Stimulated activated CD4-positive, alpha-beta T cell treated with anti-CD3 and anti-CD28 coated beads, Interleukin-4, amount 100 ng/mL, for 48 hours (primary cell): ENCODE results near the gene C15orf62.

Experiments used
- DNase-seq, 2 donors: peaks; one replicate each; pipeline ENCODE4 v3.0.0-alpha.2; 2020; ENCODE audit warnings: low read depth in 2 of 2

Gene C15orf62, protein sequence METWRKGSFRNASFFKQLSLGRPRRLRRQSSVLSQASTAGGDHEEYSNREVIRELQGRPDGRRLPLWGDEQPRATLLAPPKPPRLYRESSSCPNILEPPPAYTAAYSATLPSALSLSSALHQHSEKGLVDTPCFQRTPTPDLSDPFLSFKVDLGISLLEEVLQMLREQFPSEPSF

DNA sequence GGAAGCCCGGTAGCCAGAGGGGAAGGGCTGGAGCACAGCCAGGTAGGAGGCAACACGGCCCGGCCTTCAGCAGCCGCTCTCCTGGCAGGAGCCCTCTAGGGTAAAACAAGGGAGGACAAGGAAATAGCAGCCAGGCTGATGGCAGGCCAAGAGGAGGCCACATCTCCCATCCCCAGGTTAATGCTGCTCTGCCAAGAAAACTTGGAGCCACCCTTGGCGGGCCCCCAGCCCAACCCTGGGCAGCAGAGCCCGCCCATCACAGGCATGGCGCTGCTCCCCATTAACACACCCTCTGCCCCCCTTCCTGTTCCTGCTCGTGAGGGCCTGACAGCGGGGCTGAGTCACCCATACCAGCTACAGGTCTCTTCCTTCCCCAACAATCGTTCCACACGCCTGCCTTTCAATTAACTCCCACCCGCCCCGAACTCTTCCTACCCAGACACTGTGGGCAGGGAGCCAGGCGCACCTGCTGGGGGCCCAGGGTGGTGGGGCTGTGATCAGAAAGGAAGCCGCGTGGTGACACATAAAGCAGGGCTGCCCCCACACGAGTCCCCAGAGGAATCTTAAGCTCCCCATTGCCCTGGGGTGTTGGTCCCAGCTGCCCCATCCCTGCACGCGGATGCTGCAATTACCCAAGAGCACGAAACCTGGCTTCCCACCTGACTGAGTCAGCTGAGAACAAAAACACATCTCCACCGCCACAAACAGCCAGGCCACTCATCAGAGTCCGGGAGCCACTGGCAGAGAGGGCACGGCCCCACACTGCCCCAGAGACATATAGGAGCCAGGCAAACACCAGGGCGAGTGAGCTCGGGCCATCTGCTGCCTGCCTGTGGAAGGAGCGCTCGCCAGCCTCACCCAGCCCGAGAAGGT, at the start of gene C15orf62:
TSS of gene C15orf62 (plus strand) at position 707 of the 873 bp plus-strand sequence. CDS start 516 bp downstream, outside the sequence.
- DNase-seq: peak in 1 of 2 donors; percentile 31

DNA sequence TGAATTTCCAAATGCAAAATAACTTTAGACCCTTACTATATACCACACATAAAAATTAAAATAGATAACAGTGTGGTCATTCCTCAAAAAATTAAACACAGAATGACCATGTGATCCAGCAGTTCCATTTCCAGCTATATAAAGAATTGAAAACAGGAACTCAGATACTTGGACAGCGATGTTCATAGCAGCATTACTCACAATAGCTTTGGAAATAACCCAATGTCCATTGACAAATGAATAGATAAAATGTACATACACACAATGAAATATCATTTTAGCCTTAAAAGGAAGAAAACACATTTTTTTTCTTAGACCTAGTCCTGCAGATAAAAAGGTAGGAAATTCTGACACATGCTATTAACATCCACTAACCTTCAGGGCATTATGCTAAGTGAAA, 48.1 kb upstream of the C15orf62 start:
- no peak for DNase-seq

DNA sequence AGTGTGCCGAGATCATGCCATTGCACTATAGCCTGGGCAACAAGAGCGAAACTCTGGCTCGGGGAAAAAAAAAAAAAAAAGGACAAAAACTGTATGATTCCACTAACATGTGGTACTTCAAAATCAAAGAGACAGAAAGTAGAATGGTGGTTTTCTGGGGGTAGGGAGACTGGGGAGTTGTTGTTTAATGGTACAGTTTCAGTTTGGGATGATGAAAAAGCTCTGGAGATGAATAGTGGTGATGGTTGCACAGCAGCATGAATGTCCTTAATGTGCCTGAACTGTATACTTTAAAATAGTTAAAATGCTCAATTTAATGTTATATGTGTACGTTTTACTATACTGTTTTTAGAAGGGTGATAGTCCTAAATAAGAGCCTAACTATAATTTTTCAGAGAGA, 47.4 kb upstream of the C15orf62 start:
- no peak for DNase-seq

DNA sequence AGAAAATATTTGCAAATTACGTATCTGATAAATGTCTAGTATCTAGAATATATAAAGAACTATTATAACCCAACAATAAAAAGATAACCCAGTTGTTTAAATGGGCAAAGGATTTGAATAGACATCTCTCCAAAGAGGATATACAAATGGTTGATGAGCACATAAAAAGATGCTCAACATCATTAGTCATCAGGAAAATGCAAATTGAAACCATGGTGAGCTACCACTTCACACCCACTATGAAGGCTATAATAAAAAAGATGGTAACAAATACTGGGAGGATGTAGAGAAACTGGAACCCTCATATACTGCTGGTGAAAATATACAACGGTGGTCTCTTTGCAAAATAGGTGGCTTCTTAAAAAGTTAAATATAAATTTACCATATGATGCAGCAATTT, 46.8 kb upstream of the C15orf62 start:
- no peak for DNase-seq

DNA sequence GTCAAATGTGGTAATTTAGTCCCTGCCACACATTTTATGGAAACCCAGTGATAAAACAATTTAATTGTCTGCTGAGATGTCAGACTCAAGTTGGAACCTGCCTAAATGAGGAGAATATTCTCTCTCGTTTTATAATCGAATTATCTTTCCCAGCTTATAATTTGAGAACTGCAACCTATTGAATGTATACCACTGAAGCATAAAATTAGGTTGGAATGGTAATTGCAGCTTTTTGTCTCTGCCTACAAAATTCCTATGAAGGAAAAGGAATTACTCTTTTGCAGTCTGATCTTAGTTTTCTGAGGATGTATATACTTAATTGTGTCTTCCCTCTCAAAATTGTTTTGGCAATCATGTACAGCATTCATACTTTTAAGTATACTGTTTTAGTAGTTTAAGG, 45.9 kb upstream of the C15orf62 start:
- no peak for DNase-seq

DNA sequence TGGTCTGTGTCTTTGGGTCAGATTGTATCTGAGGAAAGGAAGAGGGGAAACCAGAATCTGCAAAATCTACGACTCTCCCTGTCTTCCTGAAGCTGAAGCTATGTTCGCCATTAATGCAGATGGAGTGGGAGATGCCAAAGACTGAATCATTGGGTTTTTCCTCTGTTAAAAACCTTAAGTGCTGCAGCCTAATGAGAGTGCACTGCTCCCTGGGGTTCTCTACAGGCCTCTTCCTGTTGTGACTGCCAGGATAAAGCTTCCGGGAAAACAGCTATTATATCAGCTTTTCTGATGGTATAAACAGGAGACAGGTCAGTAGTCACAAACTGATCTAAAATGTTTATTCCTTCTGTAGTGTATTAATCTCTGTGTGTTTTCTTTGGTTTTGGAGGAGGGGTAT, 38.7 kb upstream of the C15orf62 start:
- no peak for DNase-seq

DNA sequence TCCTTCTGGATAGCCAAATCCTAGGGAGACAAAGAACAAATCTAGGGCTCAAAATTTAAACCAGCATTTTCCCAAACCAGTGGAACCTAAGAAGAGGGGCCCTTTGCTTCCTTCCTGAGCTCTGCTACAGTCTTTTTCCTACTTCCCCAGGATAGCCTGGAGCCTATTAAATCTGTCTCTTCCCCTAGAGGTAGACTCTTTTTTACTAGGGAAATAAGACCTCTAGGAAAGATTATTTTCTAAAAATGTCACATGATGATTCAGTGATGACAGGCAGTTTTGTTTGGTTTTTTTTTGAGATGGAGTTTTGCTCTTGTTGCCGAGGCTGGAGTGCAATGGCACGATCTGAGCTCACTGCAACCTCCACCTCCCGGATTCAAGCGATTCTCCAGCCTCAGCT, 33.2 kb upstream of the C15orf62 start:
- no peak for DNase-seq

DNA sequence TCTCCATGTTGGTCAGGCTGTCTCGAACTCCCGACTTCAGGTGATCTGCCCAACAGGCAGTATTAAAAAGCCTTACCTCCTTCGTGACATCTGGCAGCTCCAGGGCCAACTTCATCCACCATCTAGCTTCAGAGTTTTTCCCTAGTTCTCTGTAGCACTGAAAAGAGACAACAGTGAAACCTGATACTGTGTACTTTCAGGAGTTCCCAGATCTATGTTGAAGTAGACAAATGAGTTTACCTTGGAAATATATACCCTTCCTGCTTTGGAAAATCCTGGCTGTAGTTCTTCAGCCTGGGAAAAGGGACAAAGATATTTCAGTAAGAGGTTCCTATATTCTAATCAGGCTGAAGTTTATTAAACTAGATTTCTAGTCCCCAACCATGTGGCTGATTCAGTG, 32.7 kb upstream of the C15orf62 start:
- DNase-seq: no peak

DNA sequence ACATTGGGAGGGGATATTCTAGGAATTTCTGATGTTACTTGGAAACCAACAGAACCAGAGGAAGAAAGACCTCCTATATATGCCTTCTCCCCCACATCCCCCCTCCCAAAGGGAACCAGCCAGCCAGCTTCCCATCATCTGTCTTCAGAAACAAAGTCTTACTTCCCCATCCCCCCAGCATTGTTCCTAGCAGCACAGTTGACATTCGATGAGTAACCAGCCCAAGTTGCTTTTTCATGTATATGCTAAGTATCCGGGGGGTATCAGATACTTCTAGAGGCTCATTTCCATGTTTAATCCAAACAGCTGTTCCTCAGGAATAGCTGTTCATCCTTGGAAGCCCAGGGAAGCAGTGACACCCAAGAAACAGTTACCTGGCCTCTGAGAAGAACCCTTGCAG, 30.7 kb upstream of the C15orf62 start:
- no peak for DNase-seq

DNA sequence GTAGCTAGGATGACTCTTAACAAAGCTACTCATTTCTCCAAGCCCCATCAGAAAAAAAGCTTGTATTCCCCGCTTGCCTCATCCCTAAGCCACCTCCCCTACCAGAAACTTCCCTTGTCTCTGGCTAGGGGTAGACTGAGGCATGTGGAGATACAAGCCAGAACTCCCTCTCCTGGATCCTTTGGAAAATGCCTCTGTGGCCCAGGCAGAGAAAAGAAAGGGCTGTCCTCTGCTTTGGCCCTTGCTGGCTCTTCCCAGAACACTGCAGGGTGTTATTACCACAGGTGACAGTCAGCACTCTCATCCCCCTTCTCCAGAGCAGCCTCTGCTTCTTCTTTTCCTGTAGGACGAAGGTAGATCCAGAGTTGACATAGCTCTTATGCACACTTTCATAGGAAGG, 29.9 kb upstream of the C15orf62 start:
- no peak for DNase-seq

DNA sequence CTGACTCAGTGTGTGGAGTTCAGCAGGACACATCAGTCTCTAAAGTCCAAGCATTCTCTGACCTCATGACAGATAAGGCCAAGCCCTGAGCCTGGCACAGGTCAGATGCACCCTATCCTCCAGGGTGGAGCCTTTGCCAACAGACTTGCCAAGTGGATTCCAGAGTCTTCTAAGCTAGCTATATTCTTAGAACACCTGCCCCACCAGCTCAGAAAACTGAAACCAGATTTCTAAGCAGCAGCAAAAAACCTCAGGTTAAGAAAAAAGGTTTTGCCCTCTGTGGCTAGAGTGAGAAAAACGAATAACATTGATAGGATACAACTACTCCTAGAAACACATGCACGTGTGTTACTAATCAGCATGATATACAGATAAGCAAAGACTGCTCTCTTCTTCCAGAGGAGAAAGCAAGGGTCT, 26.3 kb upstream of the C15orf62 start:
- no peak for DNase-seq

DNA sequence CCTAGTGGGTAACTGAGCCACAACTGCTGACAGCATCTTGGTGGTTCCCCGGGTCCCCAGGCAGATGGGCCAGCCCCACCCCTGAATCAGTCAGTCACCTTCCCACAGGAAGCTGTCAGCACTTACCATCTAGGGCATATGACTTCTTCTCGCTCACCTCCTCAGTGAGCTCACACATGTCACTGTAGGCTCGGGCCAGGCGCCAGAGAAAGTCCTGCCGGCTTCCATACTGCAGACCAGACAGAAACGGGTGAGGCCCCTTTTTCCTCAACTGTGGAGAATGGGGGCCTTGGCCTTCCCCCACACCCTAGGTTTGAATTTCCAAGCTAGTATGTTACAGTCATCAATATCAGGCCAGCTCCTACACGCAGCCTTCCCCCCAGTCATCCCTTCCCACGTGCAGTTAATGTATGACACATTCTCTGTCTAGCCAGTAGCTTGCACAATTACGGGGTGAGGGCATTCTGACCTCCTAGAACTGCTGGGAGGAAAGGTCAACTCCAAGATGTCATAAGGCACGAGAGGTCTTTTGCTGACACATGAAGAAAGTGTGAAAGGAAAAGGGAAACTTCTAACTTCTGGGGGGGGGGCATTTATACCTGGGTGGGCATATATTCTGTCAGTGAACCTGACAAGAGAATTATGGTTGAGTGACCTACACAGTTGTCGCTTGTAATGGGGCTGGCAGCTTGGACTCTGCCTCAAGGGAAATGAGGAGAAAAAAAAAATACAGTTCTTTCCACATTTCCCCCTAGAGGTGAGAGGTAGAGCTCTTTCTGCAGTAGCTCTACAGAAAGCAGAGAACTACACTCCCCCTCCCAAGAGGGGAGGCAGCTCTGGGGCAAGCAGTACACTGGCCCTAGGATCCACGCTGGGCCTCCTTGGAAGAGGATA, 25.6 kb upstream of the C15orf62 start:
- DNase-seq: peak; percentile 39 to 50

DNA sequence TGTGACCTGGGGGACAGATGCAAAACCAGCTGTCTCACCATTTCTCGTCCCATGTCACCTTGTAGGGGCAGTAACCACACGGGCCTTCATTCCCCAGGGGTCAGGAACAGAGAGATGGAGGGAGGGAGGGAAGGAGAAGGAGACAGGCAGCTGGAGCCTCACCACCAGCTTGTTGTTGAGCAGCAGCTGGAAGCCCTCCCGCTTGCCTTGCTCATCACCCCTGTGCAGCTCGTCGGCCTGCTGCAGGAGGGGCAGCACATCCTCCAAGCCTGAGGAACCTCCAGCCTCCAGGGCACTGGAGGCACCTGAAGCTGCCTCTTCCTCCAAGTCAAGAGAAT, 25.0 kb upstream of the C15orf62 start:
- no peak for DNase-seq

DNA sequence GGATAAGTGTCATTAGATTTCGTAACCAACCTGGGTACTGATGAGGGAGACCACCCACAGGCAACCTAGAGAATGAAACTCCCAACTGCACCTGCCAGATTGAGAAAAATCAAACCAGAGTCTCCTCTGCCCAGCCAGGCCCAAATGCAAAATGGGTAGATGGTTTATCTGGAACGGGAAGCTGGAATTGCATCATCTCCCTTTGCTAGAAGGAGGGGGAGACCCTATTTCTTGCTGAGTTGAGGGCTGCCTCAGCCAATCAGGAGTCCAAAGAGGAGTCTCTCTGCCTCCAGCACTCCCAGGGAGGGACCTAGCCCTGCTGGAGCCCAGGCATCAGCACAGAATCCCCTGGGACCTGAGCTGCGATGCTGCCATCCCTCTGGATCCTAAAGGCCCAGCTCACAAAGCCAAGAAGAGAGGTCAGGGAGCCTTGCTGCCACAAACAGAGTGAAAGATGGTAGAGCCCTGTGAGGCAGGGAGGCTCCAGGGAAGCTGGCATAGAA, 22.8 kb upstream of the C15orf62 start:
- DNase-seq: no peak

DNA sequence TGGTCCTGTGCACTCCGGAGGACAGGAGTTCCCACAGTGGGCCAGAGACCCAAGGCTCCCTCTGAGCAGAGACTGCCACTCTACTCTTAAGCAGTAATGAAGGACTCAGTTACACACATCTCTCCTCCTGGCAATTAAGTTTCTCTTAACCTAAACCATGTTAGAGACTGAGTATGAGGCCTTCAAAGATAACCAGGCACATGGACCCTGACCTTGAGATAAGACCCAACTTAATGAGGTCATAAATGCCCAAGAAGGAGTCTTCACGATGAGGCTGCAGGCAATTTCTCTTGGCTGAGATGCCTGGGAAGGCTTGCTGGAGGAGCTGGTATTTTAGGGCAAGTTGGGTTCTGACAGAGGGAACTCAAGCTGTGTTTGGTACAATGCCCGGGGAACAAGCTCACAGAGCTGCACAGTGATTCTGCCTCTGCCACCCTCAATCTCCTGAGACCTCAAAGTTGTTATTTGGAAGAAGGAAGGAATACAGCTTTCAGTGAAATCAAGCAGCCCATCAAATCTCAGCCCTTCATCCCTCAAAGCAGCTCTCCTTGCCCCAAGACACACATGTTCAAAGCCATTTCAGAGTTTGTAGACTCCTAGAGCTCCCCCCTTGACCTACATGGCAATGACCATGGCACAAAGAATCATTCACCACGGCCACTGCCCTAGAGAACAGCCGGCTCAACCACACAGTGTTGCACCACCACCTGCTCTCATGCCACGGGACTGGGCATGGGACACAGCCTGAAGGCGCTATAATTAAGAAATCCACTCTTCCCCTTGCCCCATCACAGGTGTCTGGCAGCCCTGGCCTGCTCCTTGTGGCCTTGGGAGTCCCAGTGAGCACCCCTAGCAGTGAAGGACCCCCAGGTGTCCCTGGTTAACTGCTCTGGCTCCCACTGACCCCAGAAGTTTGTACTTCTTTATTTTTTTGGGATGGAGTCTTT, 21.8 kb upstream of the C15orf62 start:
- no peak for DNase-seq

DNA sequence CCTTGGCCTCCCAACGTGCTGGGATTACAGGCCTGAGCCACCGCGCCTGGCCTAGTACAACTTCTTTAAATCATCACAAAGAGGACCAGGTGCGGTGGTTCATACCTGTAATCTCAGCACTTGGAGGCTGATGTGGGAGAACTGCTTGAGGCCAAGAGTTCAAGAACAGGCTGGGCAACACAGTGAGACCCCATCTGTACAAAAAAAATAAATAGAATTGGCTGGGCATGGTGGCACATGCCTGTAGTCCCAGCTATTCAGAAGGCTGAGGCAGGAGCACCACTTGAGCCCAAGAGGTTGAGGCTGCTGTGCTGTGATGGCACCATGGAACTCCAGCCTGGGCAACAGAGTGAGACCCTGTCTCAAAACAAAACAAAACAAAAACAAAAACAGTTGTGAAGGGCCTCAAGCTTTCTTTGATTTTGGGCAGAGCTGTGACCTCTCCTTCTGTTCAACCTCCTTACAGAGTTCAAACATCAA, 20.6 kb upstream of the C15orf62 start:
- DNase-seq: no peak

DNA sequence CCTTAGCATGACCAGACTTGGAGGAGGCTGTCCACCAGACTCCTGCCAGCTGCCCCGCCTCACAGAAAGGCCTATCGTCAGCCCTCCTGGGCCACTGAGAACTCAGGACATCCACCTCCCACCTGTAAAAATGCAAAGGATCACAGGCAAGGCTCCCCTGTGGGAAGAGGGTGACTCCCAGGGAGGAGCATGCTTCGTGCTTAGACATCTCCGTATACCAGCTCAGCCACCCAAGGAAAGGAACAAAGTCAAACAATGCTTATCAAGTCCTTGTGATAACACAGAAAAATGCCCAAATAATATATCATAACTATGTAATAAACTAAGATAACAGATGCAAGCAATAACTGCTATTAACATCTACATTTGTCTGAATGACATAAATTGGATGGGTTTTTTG, 18.9 kb upstream of the C15orf62 start:
- DNase-seq: no peak

DNA sequence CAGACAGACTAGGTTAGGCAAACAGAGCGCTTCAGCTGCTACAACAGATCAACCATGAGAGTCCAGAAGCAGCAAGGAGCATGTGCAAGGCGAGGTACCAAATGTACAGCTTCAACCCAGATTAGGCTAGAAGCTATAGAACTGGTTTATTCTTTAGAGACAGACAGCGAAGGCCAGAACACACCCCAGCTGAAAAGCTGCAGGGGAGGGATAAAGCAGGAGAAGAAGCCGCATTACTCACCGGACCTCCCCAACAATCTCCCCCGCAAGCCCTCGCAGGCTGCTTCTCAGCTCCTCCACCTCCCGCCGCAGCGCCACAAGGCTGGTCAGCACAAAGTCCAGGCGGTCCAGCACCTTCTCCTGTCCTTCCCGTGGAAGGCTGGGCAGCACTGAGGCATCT, 18.0 kb upstream of the C15orf62 start:
- no peak for DNase-seq

DNA sequence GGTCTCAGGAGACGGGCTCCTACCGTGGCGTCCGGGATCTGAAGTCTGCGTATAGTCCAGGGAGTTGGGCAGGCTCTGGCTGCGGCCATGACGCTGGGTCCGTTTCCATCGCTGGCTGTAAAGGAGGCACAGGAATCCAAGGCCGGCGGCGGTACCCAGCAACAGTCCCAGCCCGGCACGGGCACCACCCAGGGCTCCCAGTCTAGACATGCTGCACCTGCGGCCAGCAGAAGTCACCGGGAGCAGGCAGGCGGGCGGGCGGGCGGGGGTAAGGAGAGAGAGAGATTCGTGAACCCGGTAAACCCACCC, 15.3 kb upstream of the C15orf62 start:
- no peak for DNase-seq

DNA sequence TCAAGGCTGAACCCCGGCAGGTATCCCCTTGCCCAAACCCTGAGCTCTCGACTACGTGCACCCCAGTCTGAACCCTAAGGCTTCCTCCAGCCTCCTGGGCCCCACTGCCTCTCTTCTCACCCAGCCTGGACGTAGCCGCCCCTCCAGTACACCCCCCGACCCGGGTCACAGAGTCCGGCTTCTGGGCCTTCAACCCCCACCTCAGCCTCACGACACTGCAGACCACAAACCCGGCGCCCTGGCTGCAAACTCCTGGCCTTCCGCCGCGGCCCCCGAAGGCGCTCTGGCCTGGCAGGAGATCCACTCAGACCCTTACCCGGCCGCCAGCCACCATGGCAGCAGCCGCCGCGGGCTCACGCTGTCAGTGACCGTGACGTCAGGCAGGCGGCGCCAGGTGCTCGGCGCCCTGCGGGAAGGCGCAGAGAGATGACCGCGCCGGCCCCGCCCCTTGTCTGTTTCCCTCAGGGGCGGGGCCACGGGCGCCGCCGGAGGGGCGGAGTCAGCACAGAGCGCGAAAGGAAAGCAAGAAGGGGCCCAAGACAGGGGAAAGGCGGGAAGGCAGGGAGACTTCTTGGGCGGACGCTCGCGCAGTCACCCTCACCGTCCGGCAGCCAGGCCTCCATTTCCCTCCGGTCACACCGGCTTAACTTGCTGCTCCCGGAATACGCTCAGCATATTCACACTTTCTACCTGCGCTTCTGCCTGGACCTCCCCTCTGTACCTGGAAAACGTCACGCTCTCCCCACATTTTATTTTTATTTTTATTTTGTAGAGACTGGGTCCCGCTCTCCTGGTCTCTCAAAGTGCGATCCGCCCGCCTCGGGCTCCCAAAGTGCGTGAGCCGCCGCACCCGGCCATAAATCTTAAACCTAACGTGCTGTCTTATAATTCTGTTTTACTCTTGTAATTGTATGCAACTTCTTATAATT, 14.6 kb upstream of the C15orf62 start, which contains the start of gene RMDN3:
TSS of gene RMDN3 (minus strand) at position 372 of the 929 bp plus-strand sequence. CDS start 471 bp downstream, outside the sequence.
- peak; percentile 91 to 94 for DNase-seq
